ENCODE results near the gene KRTAP6-2. TPM values are rescaled to one million over a fixed set of nuclear protein-coding genes. Genes with fewer than 3 reads are reported as not detected.

KRTAP6-2 gene
- polyA plus RNA-seq, 2 of the 4 experiments (the other 2 are of a cell fraction) = not detected

- WGBS (ENCODE audit: missing lambda C conversion rate) = 28% methylated on average over 6 of the region's 6 CpGs
- no peak for TF ChIP-seq POLR2AphosphoS2 (conservative IDR thresholded peaks at IDR 0.05; ENCODE audit: low read length)
- TF ChIP-seq E2F6 (IDR thresholded peaks at IDR 0.05; ENCODE audit: borderline replicate concordance, low read depth) = no peak
- no peak for TF ChIP-seq BHLHE40 (IDR thresholded peaks at IDR 0.05; ENCODE audit: low read depth, low read length)
- no peak for TF ChIP-seq RARB (CRISPR knock-in tag; IDR thresholded peaks at IDR 0.05)
- TF ChIP-seq HOXB5 (CRISPR knock-in tag; IDR thresholded peaks at IDR 0.05) = no peak
- TF ChIP-seq HEYL (CRISPR knock-in tag; IDR thresholded peaks at IDR 0.05) = no peak
- no peak for TF ChIP-seq CEBPB (IDR thresholded peaks at IDR 0.05)
- TF ChIP-seq, protein P1, sequence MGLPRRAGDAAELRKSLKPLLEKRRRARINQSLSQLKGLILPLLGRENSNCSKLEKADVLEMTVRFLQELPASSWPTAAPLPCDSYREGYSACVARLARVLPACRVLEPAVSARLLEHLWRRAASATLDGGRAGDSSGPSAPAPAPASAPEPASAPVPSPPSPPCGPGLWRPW (IDR thresholded peaks at IDR 0.05) = no peak
- no peak for TF ChIP-seq CBX8 (IDR thresholded peaks at IDR 0.05)
- TF ChIP-seq TP53 (CRISPR knock-in tag; IDR thresholded peaks at IDR 0.05) = no peak
- no peak for TF ChIP-seq ESRRA (IDR thresholded peaks at IDR 0.05; ENCODE audit: borderline replicate concordance, low read length)
- no peak for TF ChIP-seq RCOR1 (IDR thresholded peaks at IDR 0.05; ENCODE audit: low read depth, low read length)
- no peak for TF ChIP-seq GATA3 (IDR thresholded peaks at IDR 0.05; ENCODE audit: borderline replicate concordance)
- TF ChIP-seq HDAC2 (IDR thresholded peaks at IDR 0.05) = no peak
- TF ChIP-seq TFCP2L1 (CRISPR knock-in tag; IDR thresholded peaks at IDR 0.05) = no peak
- TF ChIP-seq ZSCAN20 (CRISPR knock-in tag; IDR thresholded peaks at IDR 0.05) = no peak
- no peak for TF ChIP-seq MAX (IDR thresholded peaks at IDR 0.05)
- no peak overlapping the region for H3K27ac ChIP-seq
- no peak overlapping the region for H3K4me2 ChIP-seq
- ChIA-PET POLR2A (no interaction called here), CTCF (no interaction called here)
- no peak for ATAC-seq
- no peaks in the 10 kb centered on the region for H3K9me3 ChIP-seq
- no peak for DNase-seq (ENCODE audit: low read depth in 1 of 2, low spot score in 1 of 2)
- FAIRE-seq = no peak
- no peak overlapping the region for H3K4me3 ChIP-seq
- no peaks in the 10 kb centered on the region for H3K4me1 ChIP-seq
These were observed 35.6 kb downstream of the KRTAP6-2 start for GRCh38 chr21:30563072-30563471.

- Histone ChIP-seq H3K27ac (no peak overlapping the region), H3K4me1 (no peaks in the 10 kb centered on the region), H3K9me3 (no peaks in the 10 kb centered on the region), H3K4me3 (no peak overlapping the region), H3K4me2 (no peak overlapping the region)
- ATAC-seq = no peak
- no peak for DNase-seq (ENCODE audit: low read depth in 1 of 2, low spot score in 1 of 2)
- CTCF ChIA-PET = no interaction called here
- 8% methylated on average over 2 of the region's 2 CpGs for WGBS (ENCODE audit: missing lambda C conversion rate)
- POLR2A ChIA-PET = no interaction called here
- FAIRE-seq = no peak
- TF ChIP-seq ZNF302 (CRISPR knock-in tag; IDR thresholded peaks at IDR 0.05) = no peak
- no peak for TF ChIP-seq NPAS2 (CRISPR knock-in tag; IDR thresholded peaks at IDR 0.05; ENCODE audit: borderline replicate concordance)
- no peak for TF ChIP-seq HEYL (CRISPR knock-in tag; IDR thresholded peaks at IDR 0.05)
- TF ChIP-seq ESRRA (IDR thresholded peaks at IDR 0.05; ENCODE audit: borderline replicate concordance, low read length) = no peak
- no peak for TF ChIP-seq JUN (IDR thresholded peaks at IDR 0.05)
- TF ChIP-seq MYC (IDR thresholded peaks at IDR 0.05; ENCODE audit: borderline replicate concordance, low read length) = no peak
- TF ChIP-seq HOXB13 (CRISPR knock-in tag; IDR thresholded peaks at IDR 0.05; ENCODE audit: low read depth) = no peak
- TF ChIP-seq BHLHE40 (IDR thresholded peaks at IDR 0.05; ENCODE audit: low read depth, low read length) = no peak
- no peak for TF ChIP-seq RNF2 (IDR thresholded peaks at IDR 0.05; ENCODE audit: borderline replicate concordance, low read depth)
- no peak for TF ChIP-seq USF2 (IDR thresholded peaks at IDR 0.05)
- TF ChIP-seq ZSCAN20 (CRISPR knock-in tag; IDR thresholded peaks at IDR 0.05) = no peak
- TF ChIP-seq HMGXB4 (CRISPR knock-in tag; IDR thresholded peaks at IDR 0.05; ENCODE audit: borderline replicate concordance) = no peak
- TF ChIP-seq GATA3 (IDR thresholded peaks at IDR 0.05; ENCODE audit: borderline replicate concordance) = no peak
- no peak for TF ChIP-seq MAFK (IDR thresholded peaks at IDR 0.05; ENCODE audit: partially characterized antibody)
- no peak for TF ChIP-seq CHD4 (IDR thresholded peaks at IDR 0.05; ENCODE audit: borderline replicate concordance)
- no peak for TF ChIP-seq SREBF2 (IDR thresholded peaks at IDR 0.05)
- TF ChIP-seq, protein P2, sequence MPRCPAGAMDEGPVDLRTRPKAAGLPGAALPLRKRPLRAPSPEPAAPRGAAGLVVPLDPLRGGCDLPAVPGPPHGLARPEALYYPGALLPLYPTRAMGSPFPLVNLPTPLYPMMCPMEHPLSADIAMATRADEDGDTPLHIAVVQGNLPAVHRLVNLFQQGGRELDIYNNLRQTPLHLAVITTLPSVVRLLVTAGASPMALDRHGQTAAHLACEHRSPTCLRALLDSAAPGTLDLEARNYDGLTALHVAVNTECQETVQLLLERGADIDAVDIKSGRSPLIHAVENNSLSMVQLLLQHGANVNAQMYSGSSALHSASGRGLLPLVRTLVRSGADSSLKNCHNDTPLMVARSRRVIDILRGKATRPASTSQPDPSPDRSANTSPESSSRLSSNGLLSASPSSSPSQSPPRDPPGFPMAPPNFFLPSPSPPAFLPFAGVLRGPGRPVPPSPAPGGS (IDR thresholded peaks at IDR 0.05) = no peak
- TF ChIP-seq, protein P3, sequence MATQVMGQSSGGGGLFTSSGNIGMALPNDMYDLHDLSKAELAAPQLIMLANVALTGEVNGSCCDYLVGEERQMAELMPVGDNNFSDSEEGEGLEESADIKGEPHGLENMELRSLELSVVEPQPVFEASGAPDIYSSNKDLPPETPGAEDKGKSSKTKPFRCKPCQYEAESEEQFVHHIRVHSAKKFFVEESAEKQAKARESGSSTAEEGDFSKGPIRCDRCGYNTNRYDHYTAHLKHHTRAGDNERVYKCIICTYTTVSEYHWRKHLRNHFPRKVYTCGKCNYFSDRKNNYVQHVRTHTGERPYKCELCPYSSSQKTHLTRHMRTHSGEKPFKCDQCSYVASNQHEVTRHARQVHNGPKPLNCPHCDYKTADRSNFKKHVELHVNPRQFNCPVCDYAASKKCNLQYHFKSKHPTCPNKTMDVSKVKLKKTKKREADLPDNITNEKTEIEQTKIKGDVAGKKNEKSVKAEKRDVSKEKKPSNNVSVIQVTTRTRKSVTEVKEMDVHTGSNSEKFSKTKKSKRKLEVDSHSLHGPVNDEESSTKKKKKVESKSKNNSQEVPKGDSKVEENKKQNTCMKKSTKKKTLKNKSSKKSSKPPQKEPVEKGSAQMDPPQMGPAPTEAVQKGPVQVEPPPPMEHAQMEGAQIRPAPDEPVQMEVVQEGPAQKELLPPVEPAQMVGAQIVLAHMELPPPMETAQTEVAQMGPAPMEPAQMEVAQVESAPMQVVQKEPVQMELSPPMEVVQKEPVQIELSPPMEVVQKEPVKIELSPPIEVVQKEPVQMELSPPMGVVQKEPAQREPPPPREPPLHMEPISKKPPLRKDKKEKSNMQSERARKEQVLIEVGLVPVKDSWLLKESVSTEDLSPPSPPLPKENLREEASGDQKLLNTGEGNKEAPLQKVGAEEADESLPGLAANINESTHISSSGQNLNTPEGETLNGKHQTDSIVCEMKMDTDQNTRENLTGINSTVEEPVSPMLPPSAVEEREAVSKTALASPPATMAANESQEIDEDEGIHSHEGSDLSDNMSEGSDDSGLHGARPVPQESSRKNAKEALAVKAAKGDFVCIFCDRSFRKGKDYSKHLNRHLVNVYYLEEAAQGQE (IDR thresholded peaks at IDR 0.05) = no peak
- no peak for TF ChIP-seq FOSL2 (IDR thresholded peaks at IDR 0.05)
- no peak for TF ChIP-seq FOSL2 (CRISPR knock-in tag; IDR thresholded peaks at IDR 0.05)
These were observed 36.7 kb downstream of the KRTAP6-2 start for GRCh38 chr21:30561957-30562356.
